GM12878 (cell line): ENCODE measurements around the gene DYNC1H1. TPM values are rescaled to one million over a fixed set of nuclear protein-coding genes. Genes with fewer than 3 reads are reported as not detected.

Experiments
- ATAC-seq: fragments of 200-7000 bp; cut with Tn5 transposase; 3 replicates; pipeline ENCODE4 v1.9.1; 2020; ENCODE audit warnings: mild to moderate bottlenecking, moderate library complexity
- BruUV-seq: library from RNA; stranded (reverse); fragments of 400-500 nt; replicated peaks from 2 replicates; lab custom pipeline; 2021; lab: Mats Ljungman, UMichigan
- CTCF ChIA-PET: fragments of 300-600 bp; sonication (Branson Sonifier 250); formaldehyde crosslinking; extraction: SDS; loops from one replicate; lab custom pipeline; 2021; ENCODE audit warnings: inconsistent platforms; lab: Yijun Ruan, JAX
- POLR2A ChIA-PET: fragments of 350-600 bp; formaldehyde crosslinking; extraction: SDS; loops from one replicate; lab custom pipeline; 2021; ENCODE audit warnings: inconsistent platforms; lab: Charles Lee
- RAD21 ChIA-PET: fragments of 300-600 bp; sonication (Branson Sonifier 250); formaldehyde crosslinking; loops from one replicate; lab custom pipeline; 2023; ENCODE audit warnings: antibody characterized with exemption; ENCODE audit not compliant: unreplicated experiment; lab: Charles Lee
- SMC1A ChIA-PET: fragments of 300-600 bp; sonication (Branson Sonifier 250); formaldehyde crosslinking; loops from one replicate; lab custom pipeline; 2023; ENCODE audit not compliant: unreplicated experiment, uncharacterized antibody; lab: Charles Lee
- DNase-seq: peaks from one replicate; pipeline ENCODE4 v3.0.0-alpha.2; 2011; ENCODE audit warnings: low read depth, low spot score
- FAIRE-seq: peaks from 3 replicates; lab custom pipeline; 2011; peaks lifted over from hg19 to GRCh38; lab: Jason Lieb, UNC
- H2AFZ ChIP-seq: 2 replicates; pipeline ENCODE4 v1.6.0; 2011; ENCODE audit warnings: low read depth, low read length, control low read depth; ENCODE audit not compliant: control insufficient read depth
- H3K27ac ChIP-seq: 2 replicates; pipeline ENCODE4 v1.5.1; 2011; ENCODE audit warnings: control low read depth; ENCODE audit not compliant: control insufficient read depth, insufficient read depth
- H3K27me3 ChIP-seq, 2 experiments: replicated peaks in 1 of 2; 2 replicates each; pipeline versions ENCODE4 v1.6.0 to v1.6.1; 2011; ENCODE audit warnings: low read length in 1 of 2; ENCODE audit not compliant: control insufficient read depth in 2 of 2, insufficient read depth in 2 of 2
- H3K36me3 ChIP-seq, 2 experiments: 2 replicates each; pipeline ENCODE4 v1.5.1; 2011; ENCODE audit warnings: low read length in 1 of 2; ENCODE audit not compliant: control insufficient read depth in 2 of 2, insufficient read depth in 2 of 2
- H3K4me1 ChIP-seq: 2 replicates; pipeline ENCODE4 v1.6.1; 2011; ENCODE audit warnings: mild to moderate bottlenecking, low read length, moderate library complexity, mixed read lengths; ENCODE audit not compliant: control insufficient read depth, insufficient read depth
- H3K4me2 ChIP-seq: 2 replicates; pipeline ENCODE4 v1.6.0; 2011; ENCODE audit warnings: control low read depth; ENCODE audit not compliant: control insufficient read depth, insufficient read depth
- H3K4me3 ChIP-seq: fragments of 200-600 bp; sonication (generic); 2 replicates; pipeline ENCODE4 v1.5.1; 2016
- H3K79me2 ChIP-seq: 2 replicates; pipeline ENCODE4 v1.6.0; 2011; ENCODE audit warnings: low read length; ENCODE audit not compliant: control insufficient read depth, insufficient read depth
- H3K9ac ChIP-seq: 2 replicates; pipeline ENCODE4 v1.8.0; 2011; ENCODE audit warnings: low read length, control low read depth, mixed read lengths; ENCODE audit not compliant: control insufficient read depth, insufficient read depth
- H3K9me3 ChIP-seq: replicated peaks from 3 replicates; pipeline ENCODE4 v1.5.1; 2011; ENCODE audit warnings: mild to moderate bottlenecking, low read length; ENCODE audit not compliant: control insufficient read depth, insufficient read depth
- H4K20me1 ChIP-seq: 2 replicates; pipeline ENCODE4 v1.6.0; 2011; ENCODE audit not compliant: control insufficient read depth, insufficient read depth
- CHD4 ChIP-seq: fragments of 200-600 bp; sonication (generic); IDR thresholded peaks from 2 replicates; pipeline ENCODE4 v1.6.1; 2016; ENCODE audit warnings: mild to moderate bottlenecking
- KAT2A ChIP-seq: conservative IDR thresholded peaks from 2 replicates; pipeline ENCODE4 v1.6.1; 2011; ENCODE audit warnings: low read depth, low read length; ENCODE audit not compliant: control insufficient read depth
- MXI1 ChIP-seq: fragments of 150-350 bp; IDR thresholded peaks from 2 replicates; pipeline ENCODE4 v1.6.1; 2011; ENCODE audit warnings: low read depth, mild to moderate bottlenecking, inconsistent platforms, low read length, improper control_type of control experiment
- NFYB ChIP-seq: IDR thresholded peaks from 2 replicates; pipeline ENCODE4 v1.6.1; 2011; ENCODE audit warnings: low read depth, mild to moderate bottlenecking, low read length, improper control_type of control experiment, moderate library complexity; ENCODE audit not compliant: insufficient read depth
- POLR2A ChIP-seq: IDR thresholded peaks from 2 replicates; pipeline ENCODE4 v1.6.1; 2011; ENCODE audit warnings: low read depth, mild to moderate bottlenecking, low read length
- SMAD5 ChIP-seq: IDR thresholded peaks from 2 replicates; pipeline ENCODE4 v1.6.1; 2016; ENCODE audit warnings: antibody characterized with exemption, low read depth
- SMC3 ChIP-seq: IDR thresholded peaks from 2 replicates; pipeline ENCODE4 v1.6.1; 2011; ENCODE audit warnings: low read length, improper control_type of control experiment, borderline replicate concordance
- SUPT20H ChIP-seq: IDR thresholded peaks from 2 replicates; pipeline ENCODE4 v1.6.1; 2011; ENCODE audit warnings: low read depth, mild to moderate bottlenecking, low read length, moderate library complexity, borderline replicate concordance; ENCODE audit not compliant: control insufficient read depth
- SUZ12 ChIP-seq: fragments of 200-600 bp; sonication (generic); IDR thresholded peaks from one replicate; pipeline ENCODE4 v1.6.1; 2018; ENCODE audit warnings: antibody characterized with exemption, mild to moderate bottlenecking; ENCODE audit not compliant: unreplicated experiment
- YBX1 ChIP-seq: fragments of 450-650 bp; IDR thresholded peaks from 2 replicates; pipeline ENCODE4 v1.6.1; 2016; ENCODE audit warnings: antibody characterized with exemption
- YY1 ChIP-seq: IDR thresholded peaks from 2 replicates; pipeline ENCODE4 v1.6.1; 2011; ENCODE audit warnings: low read depth, mild to moderate bottlenecking, low read length
- ZNF622 ChIP-seq: fragments of 450-650 bp; IDR thresholded peaks from 2 replicates; pipeline ENCODE4 v1.6.1; 2017; ENCODE audit warnings: mild to moderate bottlenecking, inconsistent platforms
- WGBS: methylation state at CpG from one replicate; pipeline ENCODE4 v1.1.6; 2016; ENCODE audit warnings: low lambda C conversion rate; ENCODE audit not compliant: insufficient replicate concordance, insufficient coverage; ENCODE audit errors: missing lambda C conversion rate; 5-methylcytosine and 5-hydroxymethylcytosine counted together
- in situ Hi-C: fragments of 300-500 bp; cut with MboI; formaldehyde crosslinking; loops from 9 replicates; pipeline ENCODE4 v1.14.3; 2018; ENCODE audit warnings: mixed read lengths
- intact Hi-C: fragments of 100-400 bp; cut with micrococcal nuclease; formaldehyde crosslinking; loops from one replicate; pipeline ENCODE4 v1.14.2; 2022; ENCODE audit not compliant: unreplicated experiment
- polyA plus RNA-seq, 11 experiments: library from polyadenylated mRNA; depleted of rRNA in 4 of 11; unstranded in 6 of 11; stranded (reverse) in 5 of 11; fragments of >200 nt; fragmentation: Nextera tagmentation in 4 of 11; fragmentation: Illumina TruSeq in 1 of 11; extraction: Ambion mirVana in 4 of 11; extraction: Trizol in 1 of 11; gene quantifications; 1 replicate in 1 of 11; 2 replicates in 10 of 11; pipeline versions ENCODE4 v1.2.1 to v1.2.3, GENCODE V29; 2011 to 2016; ENCODE audit warnings: inconsistent platforms in 2 of 11, missing spikeins in 2 of 11, low read depth in 1 of 11
- total RNA-seq, 4 experiments: library from RNA; depleted of rRNA in 3 of 4; stranded (reverse); fragments of >200 nt in 3 of 4; fragmentation: Illumina TruSeq in 1 of 4; extraction: Trizol in 1 of 4; gene quantifications; 2 replicates each; pipeline versions ENCODE4 v1.2.1 to v1.2.3, GENCODE V29; 2013 to 2021
- TF ChIP-seq, protein P1 (sequence below): fragments of 150-350 bp; IDR thresholded peaks from 2 replicates; pipeline ENCODE4 v1.6.1; 2016; ENCODE audit warnings: low read depth, low read length
- TF ChIP-seq, protein P2 (sequence below): fragments of 450-650 bp; IDR thresholded peaks from 2 replicates; pipeline ENCODE4 v1.6.1; 2017; ENCODE audit warnings: mild to moderate bottlenecking, low read depth, inconsistent platforms; ENCODE audit not compliant: poor library complexity, severe bottlenecking

DYNC1H1 gene
- total and polyA plus RNA-seq, 10 of the 15 experiments (the other 5 are each of a cell fraction or from before 2014, with no cell fraction given), result 38.4 to 291 (median 111) TPM

DNA sequence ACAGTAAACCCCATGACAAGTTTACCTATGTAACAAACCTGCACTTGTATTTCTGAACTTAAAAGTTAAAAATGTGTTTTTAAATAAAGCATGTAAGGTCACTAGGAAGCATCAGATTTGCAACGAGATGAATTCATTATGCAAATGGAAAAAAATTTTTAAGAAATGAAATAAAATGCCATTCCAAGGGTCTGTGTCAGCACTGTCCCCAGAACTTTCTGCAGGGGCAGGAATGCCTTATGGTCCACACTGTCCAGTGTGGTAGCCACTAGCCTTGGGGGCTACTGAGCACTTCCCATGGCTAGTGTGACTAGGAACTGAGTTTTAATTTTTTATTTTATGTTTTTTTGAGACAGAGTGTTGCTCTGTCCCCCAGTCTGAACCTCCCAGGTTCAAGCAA is 73.3 kb downstream of the DYNC1H1 start:
- Histone ChIP-seq H3K27me3 (no peaks in the 10 kb centered on the region), H3K9me3 (no peaks in the 10 kb centered on the region), H3K79me2 (no peaks in the 10 kb centered on the region), H2AFZ (no peak overlapping the region), H3K4me3 (no peak overlapping the region), H3K9ac (no peak overlapping the region), H3K27ac (no peak overlapping the region), H3K4me1 (no peaks in the 10 kb centered on the region), H4K20me1 (no peaks in the 10 kb centered on the region), H3K4me2 (no peak overlapping the region), H3K36me3 (peaks cover 35 to 61% of the 10 kb centered on the region in 2 experiments)
- no TSS peak for BruUV-seq
- intact Hi-C loops (no loop called here), in situ Hi-C loops (no loop called here)
- ChIA-PET RAD21 (no interaction called here), SMC1A (interaction anchor here (2.3 kb wide), 1 partner anchor 59 kb away, joined by 6 read pairs; no protein-coding TSS in a partner anchor), POLR2A (interaction anchor here (0.6 kb wide), 1 partner anchor 234 kb away, joined by 3 read pairs; no protein-coding TSS in a partner anchor), CTCF (interaction anchor here (0.7 kb wide), 1 partner anchor 1241 kb away, joined by 3 read pairs; no protein-coding TSS in a partner anchor)
- DNase-seq (no peak), FAIRE-seq (no peak), ATAC-seq (no peak)
- 0% methylated on average over 1 of the region's 1 CpG for WGBS
- TF ChIP-seq YBX1, result no peak
- no peak for TF ChIP-seq CHD4
- no peak for TF ChIP-seq YY1
- no peak for TF ChIP-seq NFYB
- TF ChIP-seq ZNF622, result no peak
- no peak for TF ChIP-seq POLR2A
- no peak for TF ChIP-seq SMC3
- no peak for TF ChIP-seq SUPT20H
- TF ChIP-seq MXI1, result no peak
- TF ChIP-seq, protein P1, sequence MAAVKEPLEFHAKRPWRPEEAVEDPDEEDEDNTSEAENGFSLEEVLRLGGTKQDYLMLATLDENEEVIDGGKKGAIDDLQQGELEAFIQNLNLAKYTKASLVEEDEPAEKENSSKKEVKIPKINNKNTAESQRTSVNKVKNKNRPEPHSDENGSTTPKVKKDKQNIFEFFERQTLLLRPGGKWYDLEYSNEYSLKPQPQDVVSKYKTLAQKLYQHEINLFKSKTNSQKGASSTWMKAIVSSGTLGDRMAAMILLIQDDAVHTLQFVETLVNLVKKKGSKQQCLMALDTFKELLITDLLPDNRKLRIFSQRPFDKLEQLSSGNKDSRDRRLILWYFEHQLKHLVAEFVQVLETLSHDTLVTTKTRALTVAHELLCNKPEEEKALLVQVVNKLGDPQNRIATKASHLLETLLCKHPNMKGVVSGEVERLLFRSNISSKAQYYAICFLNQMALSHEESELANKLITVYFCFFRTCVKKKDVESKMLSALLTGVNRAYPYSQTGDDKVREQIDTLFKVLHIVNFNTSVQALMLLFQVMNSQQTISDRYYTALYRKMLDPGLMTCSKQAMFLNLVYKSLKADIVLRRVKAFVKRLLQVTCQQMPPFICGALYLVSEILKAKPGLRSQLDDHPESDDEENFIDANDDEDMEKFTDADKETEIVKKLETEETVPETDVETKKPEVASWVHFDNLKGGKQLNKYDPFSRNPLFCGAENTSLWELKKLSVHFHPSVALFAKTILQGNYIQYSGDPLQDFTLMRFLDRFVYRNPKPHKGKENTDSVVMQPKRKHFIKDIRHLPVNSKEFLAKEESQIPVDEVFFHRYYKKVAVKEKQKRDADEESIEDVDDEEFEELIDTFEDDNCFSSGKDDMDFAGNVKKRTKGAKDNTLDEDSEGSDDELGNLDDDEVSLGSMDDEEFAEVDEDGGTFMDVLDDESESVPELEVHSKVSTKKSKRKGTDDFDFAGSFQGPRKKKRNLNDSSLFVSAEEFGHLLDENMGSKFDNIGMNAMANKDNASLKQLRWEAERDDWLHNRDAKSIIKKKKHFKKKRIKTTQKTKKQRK, result no peak
- TF ChIP-seq SMAD5, result no peak
- no peak for TF ChIP-seq SUZ12
- TF ChIP-seq, protein P2, sequence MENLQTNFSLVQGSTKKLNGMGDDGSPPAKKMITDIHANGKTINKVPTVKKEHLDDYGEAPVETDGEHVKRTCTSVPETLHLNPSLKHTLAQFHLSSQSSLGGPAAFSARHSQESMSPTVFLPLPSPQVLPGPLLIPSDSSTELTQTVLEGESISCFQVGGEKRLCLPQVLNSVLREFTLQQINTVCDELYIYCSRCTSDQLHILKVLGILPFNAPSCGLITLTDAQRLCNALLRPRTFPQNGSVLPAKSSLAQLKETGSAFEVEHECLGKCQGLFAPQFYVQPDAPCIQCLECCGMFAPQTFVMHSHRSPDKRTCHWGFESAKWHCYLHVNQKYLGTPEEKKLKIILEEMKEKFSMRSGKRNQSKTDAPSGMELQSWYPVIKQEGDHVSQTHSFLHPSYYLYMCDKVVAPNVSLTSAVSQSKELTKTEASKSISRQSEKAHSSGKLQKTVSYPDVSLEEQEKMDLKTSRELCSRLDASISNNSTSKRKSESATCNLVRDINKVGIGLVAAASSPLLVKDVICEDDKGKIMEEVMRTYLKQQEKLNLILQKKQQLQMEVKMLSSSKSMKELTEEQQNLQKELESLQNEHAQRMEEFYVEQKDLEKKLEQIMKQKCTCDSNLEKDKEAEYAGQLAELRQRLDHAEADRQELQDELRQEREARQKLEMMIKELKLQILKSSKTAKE, result no peak
- TF ChIP-seq KAT2A, result no peak
